RCC 7860 (cell line): ENCODE data around the gene GMDS.

Experiments used
- DNase-seq: peaks from one replicate; pipeline ENCODE4 v3.0.0-alpha.2; 2015; ENCODE audit warnings: low spot score
- FAIRE-seq: peaks from 2 replicates; lab custom pipeline; 2012; peaks lifted over from hg19 to GRCh38; lab: Jason Lieb, UNC

The GMDS gene

GRCh38 chr6:1915226-1915625 lies 330.2 kb downstream of the GMDS start:
- FAIRE-seq, result no peak

DNA sequence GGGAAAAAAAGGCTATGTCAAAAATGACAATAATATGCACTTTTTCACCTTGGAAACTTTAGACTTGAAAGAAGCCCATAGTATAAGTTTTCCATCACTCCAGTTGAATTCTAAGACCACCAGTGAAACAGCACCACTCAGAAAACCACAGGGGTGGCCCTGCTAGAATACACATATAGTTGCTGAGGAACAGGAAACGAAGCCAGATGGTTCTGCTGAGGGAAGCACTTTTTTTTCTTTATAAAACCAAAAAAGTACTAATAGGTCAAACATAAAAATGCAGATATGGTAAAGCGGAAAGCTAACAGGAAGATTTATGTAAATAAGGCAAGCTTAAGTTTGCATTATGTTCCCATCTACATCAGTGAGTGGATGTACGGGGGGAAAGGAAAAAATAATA lies 331.8 kb downstream of the GMDS start:
- DNase-seq, result no peak
- FAIRE-seq, result no peak

More at GRCh38 chr6:1915226-1915625, 330.2 kb downstream of the GMDS start:
- DNase-seq, result no peak

GRCh38 chr6:1912731-1913130 lies 332.7 kb downstream of the GMDS start:
- DNase-seq, result no peak
- no peak for FAIRE-seq

- no peak for DNase-seq
- FAIRE-seq, result no peak
Measured at GRCh38 chr6:1911474-1911873, 333.9 kb downstream of the GMDS start.

GRCh38 chr6:1910621-1911407 lies 334.6 kb downstream of the GMDS start:
- no peak for DNase-seq
- FAIRE-seq, result no peak

DNA sequence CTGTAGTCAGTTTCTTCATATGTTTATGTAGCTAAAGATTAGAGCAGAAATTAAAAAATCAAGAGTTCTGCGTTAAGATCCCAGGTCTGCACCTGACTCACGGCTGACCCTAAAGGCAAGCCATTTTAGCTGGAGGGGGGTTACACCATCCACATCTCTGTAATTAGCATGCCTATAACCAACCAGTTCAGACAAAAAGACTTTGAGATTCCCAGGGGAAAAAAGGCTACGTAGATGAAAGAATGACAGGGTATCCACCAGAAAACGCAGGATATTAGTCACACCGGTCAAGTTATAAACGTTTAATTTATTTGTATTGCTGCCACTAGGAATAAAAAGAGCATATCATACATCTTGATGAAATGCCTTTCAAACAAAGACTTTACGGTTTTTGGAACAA lies 336.6 kb downstream of the GMDS start:
- FAIRE-seq, result no peak
- no peak for DNase-seq

DNA sequence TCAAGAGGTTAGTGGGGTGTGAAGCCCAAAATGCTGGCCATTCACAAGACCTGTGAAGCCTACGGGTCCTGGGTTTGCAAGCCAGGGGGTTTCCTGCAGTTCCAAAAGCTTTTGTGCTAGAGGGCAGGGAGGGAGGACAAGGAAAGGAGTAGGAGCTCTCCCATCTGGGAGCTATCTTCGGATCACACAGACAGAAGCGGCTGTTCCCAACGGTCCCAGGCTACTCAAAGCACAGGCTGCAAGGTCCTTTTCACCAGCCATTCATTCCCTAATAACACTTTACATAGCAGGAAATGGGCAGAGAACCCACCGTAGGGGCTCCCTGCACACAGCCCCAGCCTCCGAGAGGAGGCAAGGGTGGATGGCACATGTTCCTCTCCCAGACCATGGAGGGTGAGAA lies 338.8 kb downstream of the GMDS start:
- DNase-seq, result no peak
- FAIRE-seq, result no peak

DNA sequence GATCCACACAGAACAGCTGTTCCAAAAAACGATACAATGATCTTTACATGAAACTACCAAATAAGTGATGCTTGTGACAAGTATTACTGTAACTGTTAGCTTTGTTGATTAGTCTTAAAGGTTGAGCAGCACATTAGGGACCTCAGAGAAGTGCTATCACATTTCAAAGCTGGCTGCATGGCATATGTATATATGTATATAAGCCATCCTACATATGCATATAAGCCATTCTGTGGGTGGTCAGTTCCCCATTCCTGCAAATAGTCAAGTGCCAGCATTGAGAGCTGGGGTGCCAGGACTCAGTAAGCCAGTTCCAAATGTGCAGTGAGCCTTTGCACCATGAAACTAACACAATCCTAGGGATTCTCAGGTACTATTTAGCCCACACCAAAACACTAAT lies 339.4 kb downstream of the GMDS start:
- FAIRE-seq, result no peak
- DNase-seq, result no peak

DNA sequence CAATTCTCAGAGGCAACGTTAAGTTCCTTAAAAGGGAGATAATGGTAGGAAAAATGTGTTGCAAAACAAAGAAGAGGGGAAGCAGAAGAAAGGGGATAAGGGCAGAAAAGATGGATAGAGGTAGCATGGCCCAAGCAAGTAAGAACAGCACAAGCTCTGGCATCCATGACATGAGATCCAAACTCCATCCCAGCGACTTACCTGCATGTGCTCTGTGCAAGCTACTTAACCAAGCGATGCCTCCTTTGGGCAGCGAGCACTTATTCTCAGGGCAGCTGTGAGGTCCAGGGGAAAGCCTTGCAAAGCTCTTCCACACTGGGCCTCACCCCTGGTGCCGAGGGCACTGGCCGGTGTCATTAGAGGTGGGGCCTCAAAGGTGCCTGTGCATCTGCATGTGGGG lies 340.5 kb downstream of the GMDS start:
- FAIRE-seq (no peak), DNase-seq (no peak)

DNA sequence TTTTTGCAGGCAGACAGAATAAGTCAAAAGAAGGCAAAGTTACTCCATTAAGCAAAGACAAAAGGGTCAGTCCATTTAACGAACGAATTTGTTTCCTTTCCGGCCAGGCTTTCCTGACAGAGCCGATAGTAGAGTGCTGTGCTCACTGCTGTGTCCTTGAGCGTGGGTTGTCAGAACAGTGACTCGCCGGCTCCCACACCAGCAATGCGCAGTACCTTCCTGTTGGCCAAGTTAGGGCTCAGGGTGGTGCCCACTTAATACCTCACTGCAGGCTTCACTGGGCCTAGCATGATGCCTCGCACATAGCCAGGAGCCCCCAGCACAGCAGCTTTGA lies 341.0 kb downstream of the GMDS start:
- FAIRE-seq (no peak), DNase-seq (no peak)

DNA sequence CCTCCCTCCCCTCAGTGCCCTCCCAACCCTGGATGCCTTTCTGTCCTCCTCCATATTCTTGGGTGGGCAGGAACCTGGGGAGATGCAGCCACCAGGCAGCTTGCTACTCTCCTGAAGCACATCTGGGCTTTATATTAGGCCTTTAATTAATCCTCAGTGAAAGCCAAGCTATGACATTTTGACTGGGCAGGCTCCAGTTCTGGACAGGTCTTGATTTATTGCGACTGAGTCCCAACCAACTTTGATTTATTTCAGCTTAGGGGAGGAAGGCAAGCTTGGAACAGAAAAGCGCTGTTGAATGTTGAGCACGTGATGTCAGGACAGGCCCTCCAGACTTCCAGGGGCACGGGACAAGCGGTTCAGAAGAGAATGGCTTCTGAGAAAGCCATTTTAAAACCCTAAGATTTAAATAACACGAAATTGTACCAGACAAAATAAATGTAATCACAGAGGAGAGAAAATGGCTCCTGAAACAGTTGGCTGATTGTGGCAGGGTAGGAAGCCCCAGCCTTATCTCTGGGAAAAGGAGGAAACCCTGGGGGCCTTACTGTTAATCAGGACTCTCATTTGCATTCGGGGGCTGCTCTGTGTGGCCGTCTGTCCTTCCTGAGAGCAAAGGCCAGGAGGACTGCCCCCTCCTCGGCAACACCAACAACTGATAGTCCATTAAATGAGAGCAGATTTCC lies 341.5 kb downstream of the GMDS start:
- FAIRE-seq, result no peak

DNA sequence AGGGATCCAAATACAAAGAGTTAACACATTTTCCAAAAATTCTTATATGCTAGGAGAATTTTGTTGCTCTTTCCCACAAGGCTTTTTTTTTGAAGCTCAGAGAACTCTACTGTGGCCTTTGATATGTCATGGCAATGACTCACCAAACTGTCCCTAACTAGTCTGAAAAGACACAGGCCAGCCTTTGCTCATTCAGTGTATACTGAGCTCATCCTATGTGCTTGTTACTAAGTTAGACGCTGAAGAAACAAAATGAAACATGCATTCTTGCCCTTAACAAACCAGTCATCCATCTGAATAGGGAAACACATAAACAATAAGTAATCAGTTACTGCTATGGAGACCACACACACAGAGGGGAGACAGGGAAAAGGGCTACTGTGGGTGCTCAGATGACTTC lies 343.8 kb downstream of the GMDS start:
- DNase-seq (peak; percentile 84), FAIRE-seq (no peak)

More for the DNA sequence above, 341.5 kb downstream of the GMDS start:
- DNase-seq, result no peak

DNA sequence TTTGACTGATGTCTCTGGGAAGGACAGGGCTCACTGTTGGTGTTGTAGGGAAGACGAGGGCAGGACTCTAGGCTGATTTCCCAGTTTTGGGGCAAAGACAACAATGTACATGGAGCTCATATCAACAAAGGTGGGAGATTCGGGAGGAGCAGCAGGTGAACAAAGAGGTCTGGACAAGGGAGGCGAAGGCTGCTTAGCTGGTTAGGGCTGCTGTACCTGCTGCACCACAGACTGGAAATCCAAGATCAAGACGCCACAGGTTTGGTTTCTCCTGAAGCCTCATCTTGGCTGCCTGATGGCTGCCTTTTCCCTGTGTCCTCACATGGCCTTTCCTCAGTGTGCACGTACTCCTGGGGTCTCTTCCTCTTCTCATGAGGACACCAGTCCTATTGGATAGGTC lies 348.5 kb downstream of the GMDS start:
- DNase-seq (no peak), FAIRE-seq (no peak)

DNA sequence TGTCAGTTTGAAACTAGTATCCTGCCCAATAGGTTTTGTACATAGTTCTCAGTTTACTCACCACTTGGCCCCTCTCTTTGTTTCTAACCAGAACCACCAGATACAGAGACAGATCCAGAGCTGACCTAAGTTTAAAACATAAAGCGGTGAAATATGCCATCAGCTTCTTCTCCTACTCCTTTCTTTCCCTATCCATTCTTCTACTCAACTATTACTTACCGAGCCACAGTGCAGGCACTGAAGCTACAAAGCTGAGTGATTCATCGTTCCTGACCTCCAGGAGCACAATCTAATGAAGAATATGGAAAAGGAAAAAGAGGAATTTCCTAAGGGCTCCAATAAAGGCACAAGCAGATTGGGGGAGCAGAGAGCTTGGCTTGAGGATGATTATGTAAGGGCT lies 349.7 kb downstream of the GMDS start:
- FAIRE-seq, result no peak
- no peak for DNase-seq

DNA sequence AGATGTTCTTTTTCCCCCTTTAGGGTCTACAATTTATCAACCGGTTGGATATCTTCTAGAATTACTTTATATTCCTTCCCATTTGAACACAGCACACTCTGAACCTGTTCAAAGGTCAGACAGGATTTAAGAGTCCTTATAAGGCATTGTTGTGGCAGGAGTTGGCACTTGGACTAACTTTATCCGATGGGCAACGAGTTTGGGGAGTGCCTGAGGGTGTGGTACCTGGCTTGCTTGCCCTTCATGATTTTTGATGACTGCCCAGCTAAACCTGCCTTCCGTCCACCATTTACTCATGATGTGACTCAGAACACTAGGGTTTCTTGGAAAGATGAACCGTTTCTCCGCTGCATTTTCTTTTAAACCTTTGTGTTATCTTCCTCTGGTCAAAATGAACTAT lies 350.5 kb downstream of the GMDS start:
- FAIRE-seq (no peak), DNase-seq (no peak)

- DNase-seq (no peak), FAIRE-seq (no peak)
Measured at GRCh38 chr6:1893470-1894130, 351.8 kb downstream of the GMDS start.

- FAIRE-seq (no peak), DNase-seq (no peak)
Measured at GRCh38 chr6:1892716-1893115, 352.7 kb downstream of the GMDS start.

DNA sequence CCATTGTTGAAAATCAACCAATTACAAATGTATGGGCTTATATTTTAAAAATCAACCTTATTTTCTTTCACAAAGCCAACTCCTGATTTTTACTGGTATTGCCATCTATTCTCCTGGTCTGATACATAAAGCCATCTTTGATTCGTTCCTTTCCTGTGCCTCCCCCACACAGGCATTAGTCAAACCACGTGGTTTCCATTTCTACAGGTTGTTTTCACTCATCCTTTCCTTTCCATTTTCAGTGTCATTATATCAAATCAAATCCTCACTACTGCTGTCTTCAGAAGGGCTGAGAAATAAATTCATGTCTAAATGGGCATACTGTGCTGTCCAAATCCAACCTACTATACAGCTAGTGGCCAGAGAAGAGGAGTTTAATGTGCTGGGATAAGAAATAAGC lies 354.4 kb downstream of the GMDS start:
- no peak for FAIRE-seq
- no peak for DNase-seq

DNA sequence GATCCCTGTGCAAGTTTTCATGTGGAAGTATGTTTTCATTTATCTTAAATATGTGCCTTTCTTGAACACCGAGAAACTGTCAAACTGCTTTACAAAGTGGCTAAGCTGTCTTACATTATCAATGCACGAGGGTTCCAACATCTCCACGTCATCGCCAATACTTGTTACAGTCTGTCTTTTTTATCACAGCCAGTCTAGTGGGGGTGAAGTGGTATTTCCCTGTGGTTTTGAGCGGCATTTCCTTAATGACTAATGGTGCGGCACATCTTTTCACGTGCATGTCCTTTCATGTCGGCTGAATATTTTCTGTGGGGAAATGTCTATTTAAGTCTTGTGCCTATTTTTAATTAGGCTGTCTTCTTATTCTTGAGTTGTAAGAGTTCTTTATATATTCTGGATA lies 355.3 kb downstream of the GMDS start:
- DNase-seq, result no peak
- FAIRE-seq, result no peak

- no peak for FAIRE-seq
- no peak for DNase-seq
Measured at GRCh38 chr6:1885576-1886011, 359.8 kb downstream of the GMDS start.

DNA sequence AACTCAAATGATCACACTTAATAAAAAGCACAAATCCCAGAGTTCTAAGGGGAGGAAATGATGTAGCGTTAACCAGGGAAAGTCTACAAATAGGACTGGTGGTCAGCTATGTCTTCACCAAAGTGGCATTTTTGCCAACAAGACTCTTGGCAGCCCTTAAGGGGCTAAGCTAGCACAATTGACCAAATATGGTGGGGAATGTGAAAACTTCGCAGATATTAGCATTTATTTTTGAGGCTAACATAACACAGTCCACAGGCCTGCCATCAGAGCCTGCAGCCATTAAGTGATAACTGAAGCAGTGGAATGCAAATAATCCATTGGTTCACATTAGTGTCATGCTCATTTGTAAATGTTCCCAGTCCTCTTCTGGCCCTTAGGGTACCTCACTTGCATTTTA lies 361.1 kb downstream of the GMDS start:
- FAIRE-seq (no peak), DNase-seq (no peak)

DNA sequence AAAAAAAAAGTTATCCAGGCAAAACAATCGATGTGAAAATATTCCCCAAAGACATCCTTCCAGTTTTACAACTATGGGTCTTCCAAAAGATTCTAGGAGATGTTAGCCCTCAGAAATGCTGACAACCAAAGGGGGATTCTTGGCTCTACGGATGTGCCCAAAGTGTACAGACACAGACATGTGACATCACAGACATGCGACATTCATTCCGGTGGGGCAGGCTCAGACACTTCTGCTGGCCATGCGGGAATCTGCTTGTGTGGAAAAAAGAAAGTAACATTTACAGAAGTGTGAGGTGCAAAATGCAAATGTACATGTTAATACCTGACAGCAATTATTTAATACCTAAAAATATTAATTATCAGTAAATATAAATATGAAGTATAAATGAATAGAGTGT lies 367.1 kb downstream of the GMDS start:
- no peak for DNase-seq
- FAIRE-seq, result no peak
